ENCODE measurements around the gene GRM4. TPM values are rescaled to one million over a fixed set of nuclear protein-coding genes. Genes with fewer than 3 reads are reported as not detected.
A peak's percentile ranks its signal among the peaks of the same experiment; 100 is the strongest.

GRM4 gene
- total RNA-seq, 2 donors from 2014 or later: not detected

DNA sequence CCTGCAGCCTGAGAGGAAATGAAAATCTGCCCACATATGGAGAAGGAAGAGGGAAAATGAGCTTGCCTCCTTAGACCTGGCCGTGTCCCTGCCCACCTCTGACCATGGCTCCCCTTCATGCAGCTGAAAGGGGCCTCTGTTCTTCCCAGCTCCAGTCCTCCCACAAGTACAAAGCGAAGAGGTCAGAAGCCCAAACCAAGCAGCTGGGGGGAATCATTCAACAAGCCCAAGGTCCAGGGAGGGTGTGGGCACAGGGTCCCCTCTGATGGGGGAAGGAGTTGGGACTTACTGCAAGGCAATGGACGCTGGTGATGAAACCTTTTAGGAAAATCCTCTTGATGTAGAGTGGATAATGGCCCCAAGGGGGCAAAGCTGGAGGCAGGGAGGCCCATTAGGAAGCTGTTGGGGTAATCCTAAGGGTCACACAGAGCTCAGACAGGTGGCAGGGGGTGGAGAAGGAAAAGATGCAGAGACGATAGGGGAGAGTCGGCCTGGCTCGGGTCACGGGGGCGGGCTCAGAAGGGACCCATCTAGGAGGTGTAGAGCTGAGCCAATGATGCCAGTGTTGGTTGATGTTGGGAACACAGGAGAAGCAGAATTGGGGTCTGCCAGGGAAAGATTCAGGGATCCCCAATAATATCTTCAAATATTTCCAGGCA, 16.1 kb upstream of the GRM4 start:
- DNase-seq: no peak
- intact Hi-C loops (cut with DNase I, micrococcal nuclease): loop anchor here in 1 of 2 donors (10.0 kb wide), 1 partner anchor 443 kb away; no protein-coding TSS in a partner anchor
- no peak for ATAC-seq

DNA sequence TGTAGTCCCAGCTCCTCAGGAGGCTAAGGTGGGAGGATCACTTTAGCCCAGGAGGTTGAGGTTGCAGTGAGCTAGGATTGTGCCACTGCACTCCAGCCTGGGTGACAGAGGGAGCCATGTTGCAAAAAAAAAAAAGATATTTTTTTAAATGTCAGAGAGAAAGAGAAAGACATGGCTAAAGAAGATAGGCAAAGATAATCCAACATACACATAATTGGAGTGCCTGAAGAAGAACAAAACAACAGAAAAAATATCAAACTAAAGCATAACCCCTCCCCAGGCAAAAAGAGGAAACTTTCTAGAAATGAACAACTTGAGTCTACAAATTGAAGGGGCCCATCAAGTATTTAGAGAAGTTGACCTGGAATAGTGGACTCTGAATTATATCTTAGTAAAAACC, 14.0 kb upstream of the GRM4 start:
- DNase-seq (no peak), ATAC-seq (no peak)
- intact Hi-C loops (cut with DNase I, micrococcal nuclease): loop anchor here in 1 of 2 donors (10.0 kb wide), 3 partner anchors 105 to 445 kb away; no protein-coding TSS in a partner anchor

DNA sequence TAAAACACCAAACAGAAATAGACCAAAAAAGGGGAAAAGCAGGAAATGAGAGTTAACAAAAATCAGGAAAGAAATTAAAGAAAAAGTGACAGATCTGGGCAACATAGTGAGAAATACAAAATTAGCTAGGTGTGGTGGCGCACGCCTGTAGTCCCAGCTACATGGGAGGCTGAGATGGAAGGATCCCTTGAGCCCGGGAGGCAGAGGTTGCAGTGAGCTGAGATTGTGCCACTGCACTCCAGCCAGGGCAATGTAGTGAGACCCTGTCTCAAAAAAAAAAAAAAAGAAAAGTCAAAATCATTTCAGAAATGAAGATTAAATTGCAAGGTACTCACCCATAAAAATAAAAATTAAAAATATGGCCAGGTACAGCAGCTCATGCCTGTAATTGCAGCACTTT, 13.0 kb upstream of the GRM4 start:
- ATAC-seq: no peak
- DNase-seq: no peak
- intact Hi-C loops (cut with DNase I, micrococcal nuclease): loop anchor here in 1 of 2 donors (10.0 kb wide), 2 partner anchors 104 to 384 kb away; no protein-coding TSS in a partner anchor

DNA sequence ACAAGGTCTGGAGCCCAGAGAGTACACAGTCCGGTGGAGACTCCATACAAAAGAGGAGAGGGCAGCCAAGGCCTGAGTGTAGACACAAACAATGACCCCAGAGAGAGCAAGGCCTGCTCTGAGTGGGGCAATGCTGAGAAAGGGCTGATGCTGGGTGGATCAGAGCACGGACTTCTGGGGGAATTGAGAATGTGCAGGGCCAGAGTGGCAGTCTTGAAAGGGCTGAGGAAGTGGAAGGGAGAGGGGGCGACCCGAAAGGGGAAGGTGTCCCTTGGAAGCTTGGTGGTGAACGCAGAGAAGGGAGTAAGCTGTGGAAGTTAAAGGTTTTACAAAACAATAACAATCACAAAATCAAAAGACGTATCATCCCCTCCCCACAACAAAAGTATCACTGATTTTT, 12.0 kb upstream of the GRM4 start:
- intact Hi-C loops (cut with DNase I, micrococcal nuclease): loop anchor here in 1 of 2 donors (10.0 kb wide), 2 partner anchors 103 to 383 kb away; no protein-coding TSS in a partner anchor
- DNase-seq (no peak), ATAC-seq (no peak)

DNA sequence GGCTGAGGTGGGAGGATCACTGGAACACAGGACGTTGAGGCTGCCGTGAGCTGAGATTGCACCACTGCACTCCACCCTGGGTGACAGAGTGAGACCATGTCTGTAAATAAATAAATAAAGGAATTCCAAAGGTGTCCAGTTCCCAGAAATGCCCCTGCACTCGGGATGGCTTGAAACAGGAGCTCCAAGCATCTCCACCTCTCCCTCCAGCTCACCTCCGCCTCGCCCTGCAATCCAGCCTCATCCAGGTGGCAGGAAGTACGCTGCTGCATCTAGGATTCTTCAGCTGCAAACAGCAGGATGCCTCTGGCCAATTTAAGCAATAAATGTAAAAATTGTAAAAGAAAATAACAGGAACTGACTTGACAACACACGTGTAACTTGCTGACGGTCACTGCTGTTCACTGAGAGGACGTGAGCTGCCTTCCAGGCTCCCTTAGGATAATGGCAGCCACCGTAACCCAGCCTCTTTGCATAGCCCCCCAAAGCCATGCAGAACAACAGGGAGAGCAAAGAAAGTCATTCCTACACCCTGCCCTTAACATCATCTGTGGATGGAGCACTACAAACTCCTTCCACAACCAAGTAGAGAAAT, 11.4 kb upstream of the GRM4 start:
- ATAC-seq: no peak
- intact Hi-C loops (cut with DNase I, micrococcal nuclease): loop anchor here in 1 of 2 donors (10.0 kb wide), 2 partner anchors 103 to 383 kb away; no protein-coding TSS in a partner anchor
- DNase-seq: no peak

DNA sequence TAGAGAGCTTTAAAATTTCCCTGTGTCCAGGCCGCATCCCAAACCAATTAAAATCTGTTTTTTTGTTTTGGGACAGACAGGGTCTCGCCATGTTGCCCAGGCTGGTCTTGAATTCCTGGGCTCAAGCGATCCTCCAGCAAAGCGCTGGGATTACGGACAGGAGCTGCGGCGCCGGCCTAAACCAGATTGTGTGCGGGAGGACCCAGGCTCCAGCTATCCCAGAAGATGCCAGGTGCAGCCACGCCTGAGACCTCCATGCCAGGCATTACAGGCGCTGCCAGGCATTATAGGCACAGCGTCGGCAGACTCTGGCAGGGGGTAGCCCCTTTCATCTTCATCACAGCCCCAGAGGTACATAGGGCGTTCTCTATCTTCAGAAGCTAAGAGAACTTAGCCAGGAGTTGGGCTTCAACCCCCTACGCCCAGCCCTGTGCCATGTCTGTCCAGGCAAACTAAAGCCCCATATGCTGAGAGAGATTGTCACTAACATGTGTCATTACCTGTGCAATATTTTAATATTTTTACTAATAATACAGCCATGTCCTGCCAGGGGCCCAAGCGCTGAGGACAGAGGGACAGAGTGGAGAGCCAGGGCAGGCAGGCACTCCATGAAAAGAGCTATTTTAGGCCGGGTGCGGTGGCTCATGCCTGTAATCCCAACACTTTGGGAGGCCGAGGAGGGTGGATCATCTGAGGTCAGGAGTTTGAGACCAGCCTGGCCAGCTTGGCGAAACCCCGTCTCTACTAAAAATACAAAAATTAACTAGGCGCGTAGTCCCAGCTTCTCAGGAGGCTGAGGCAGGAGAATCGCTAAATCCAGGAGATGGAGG, 9.8 kb upstream of the GRM4 start:
- intact Hi-C loops (cut with DNase I, micrococcal nuclease): loop anchor here in 1 of 2 donors (10.0 kb wide), 2 partner anchors 101 to 381 kb away; no protein-coding TSS in a partner anchor
- DNase-seq (no peak), ATAC-seq (no peak)

DNA sequence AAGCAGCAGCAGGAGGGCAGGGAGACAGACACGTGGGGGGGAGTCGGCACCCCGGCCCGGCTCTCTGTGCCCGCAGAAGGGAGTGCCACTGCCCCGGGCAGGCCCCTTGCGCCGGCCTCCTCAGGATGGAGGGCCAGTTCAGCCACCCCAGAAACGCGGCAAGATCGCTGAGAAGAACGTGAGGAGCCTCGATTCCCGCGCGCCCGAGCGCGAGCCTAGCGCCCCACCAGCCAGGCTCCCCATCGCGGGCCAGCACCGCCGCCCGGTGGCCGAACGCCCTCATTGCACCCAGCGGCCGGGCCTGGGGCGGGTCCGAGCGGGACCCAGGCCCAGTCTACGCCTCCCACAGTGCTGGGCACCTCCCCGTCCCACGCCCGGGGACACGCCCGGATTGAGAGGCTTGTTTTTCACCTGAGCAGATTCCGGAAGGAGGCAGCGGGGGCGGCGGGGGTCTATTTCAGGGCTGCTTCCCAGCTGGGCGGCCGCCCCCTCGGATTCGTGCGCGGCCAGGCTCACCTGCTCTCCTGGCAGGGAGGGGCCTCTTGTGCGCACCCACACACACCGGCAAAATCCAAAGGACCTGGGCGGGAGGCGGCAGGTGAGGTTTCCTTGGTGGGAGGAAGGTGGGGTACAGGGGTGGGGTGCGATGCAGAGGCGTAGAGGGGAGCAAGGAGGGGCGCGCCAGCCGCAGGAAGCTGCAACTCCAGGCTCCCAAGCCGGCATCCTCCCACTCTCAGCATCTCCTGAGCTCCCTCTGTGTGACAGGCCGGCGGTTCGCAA, 9.0 kb upstream of the GRM4 start:
- DNase-seq: peak in 1 of 2 donors; percentile 55
- intact Hi-C loops (cut with DNase I, micrococcal nuclease): loop anchor here in 1 of 2 donors (10.0 kb wide), 2 partner anchors 100 to 380 kb away; no protein-coding TSS in a partner anchor
- peak; percentile 85 for ATAC-seq

DNA sequence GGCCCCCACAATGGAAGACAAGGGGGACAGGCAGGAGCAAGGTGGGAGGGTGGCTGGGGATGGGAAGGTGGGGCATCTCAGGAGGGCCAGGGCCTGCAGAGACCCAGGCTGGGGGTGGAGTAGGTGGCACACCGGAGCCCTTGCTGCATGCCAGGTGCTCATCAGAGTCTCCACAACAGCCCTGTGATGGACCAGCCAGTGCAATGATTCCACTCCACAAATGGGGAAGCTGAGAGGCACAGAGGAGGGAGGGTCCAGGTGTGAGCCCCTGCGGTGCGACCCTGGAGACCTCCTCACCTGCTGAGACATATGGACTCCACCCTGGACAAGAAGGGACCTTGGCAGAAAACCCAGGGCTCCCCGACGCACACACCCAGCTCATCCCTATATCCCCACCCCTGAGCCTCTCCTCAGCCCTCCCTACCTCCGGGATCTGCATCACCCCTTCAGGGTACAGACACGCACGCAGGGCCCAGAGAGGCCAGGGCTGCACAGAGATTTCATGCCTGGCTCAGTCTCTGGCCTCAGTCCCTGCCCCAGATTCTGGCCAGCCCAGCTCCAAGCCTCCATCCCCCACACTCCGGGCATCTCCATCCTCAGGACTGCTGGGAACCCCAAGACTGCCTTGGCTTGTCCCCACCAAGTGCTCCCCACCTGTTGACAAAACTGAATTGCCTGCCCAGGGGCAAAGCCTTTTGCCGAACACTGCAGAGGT, 7.1 kb upstream of the GRM4 start:
- ATAC-seq (no peak), DNase-seq (no peak)
- intact Hi-C loops (cut with DNase I, micrococcal nuclease): loop anchor here in 1 of 2 donors (10.0 kb wide), 2 partner anchors 98 to 378 kb away; no protein-coding TSS in a partner anchor

DNA sequence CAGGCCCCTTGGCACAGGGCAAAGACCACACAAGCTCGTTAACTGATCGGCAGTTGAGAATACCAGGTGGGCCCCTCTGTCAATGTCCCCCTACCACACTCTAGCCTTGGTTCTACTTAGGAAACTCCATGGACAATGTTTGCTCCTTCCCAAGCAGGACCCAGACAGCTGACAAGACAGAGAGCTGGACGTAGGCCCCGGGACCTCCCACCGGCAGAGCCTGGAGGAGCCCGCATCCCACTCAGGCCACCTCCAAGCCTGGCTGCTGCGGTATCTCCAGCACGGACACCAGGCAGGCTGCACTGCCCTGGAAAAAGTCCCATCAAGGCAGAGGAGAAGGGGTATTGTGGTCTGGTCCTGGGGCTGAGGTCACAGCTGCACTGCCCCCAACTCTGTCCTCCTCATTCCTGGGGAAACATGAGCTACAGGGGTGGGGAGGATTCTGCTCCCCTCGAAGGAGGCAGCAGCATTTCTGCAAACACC, 6.2 kb upstream of the GRM4 start:
- intact Hi-C loops (cut with DNase I, micrococcal nuclease): loop anchor here in 1 of 2 donors (10.0 kb wide), 2 partner anchors 97 to 377 kb away; no protein-coding TSS in a partner anchor
- DNase-seq (no peak), ATAC-seq (no peak)

DNA sequence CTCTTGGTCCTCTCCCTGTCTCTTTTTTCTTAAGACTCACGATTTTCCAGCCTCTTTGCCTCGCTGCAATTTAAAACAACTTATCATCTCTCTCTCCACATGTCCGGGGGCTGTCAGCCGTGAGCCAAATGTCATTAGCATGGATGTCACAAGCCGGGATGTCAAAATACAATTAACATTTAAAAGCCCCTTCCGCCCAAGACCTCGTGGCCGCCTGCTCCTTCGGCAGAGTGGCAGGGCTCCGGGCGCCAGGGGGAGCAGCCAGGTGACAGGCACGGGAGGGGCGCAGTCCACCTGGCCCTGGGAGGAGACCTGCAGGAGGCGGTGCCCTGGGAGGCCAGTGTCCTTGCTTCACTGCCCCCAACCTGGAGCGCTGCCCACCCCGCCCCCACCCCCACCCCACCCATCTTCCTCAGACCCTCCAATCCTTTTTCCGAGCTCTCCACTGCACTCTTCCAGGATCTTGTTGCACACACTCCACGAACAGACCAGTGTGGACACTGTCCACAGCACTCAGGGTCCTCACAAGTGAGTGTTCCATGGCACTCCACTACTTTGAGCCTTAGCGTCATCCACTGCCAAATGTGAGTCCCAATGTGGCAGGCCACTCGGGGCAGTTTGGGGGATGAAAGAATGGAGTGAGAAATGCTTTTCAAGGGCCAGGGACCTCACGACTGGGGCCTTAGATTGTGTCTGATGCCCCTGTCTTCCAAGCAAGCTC, 5.6 kb upstream of the GRM4 start:
- DNase-seq: no peak
- intact Hi-C loops (cut with DNase I, micrococcal nuclease): loop anchor here in 1 of 2 donors (10.0 kb wide), 2 partner anchors 97 to 377 kb away; no protein-coding TSS in a partner anchor
- ATAC-seq: no peak

DNA sequence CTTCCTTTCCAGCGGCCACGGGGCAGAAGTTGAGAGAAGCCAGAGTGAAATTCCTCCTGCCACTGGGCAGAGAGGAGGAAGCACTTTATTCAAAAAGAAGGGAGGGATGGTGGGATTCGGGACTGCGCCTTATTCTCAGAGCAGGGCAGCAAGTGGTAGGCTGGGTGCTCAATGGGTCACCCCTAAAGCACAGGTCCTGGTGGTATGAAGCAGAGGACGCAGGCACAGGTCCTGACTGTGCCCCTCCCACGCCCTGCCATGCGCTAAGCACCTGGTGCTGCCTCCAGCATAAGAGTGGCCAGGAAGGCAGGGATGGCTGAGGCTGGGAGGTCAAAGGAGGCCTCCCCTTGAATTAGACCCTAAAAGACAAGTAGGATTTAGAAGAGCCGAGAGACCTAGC, 4.9 kb upstream of the GRM4 start:
- DNase-seq: no peak
- intact Hi-C loops (cut with DNase I, micrococcal nuclease): loop anchor here in 1 of 2 donors (10.0 kb wide), 2 partner anchors 96 to 376 kb away; no protein-coding TSS in a partner anchor
- ATAC-seq: no peak

DNA sequence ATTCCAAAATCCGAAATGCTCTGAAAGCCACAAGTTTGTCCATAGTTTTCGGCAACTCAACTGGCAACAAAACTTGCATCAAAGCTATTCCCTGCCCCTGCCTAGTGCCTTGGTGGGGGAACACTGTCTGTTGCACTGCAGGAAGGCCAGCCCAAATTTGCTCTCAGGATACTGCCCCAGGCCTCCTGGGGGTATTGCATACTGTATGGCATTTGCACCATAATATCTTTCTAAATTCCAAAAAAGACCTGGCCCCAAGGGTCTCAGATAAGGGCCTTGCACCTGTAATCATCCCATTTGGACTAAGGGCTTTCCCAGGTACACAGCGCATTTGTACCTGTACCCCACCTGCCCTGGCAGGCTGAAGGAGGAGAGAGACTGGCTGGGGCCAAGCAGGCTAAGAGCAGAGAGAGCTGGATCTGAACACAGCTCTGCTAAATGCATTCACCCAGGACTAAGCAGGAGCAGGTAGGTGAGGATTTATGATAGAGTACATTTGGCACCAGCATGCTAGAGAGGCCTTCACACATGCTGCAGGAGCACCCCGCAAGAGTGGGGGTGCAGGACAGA, 4.0 kb upstream of the GRM4 start:
- no peak for DNase-seq
- no peak for ATAC-seq
- intact Hi-C loops (cut with DNase I, micrococcal nuclease): loop anchor here in 1 of 2 donors (10.0 kb wide), 2 partner anchors 95 to 375 kb away; no protein-coding TSS in a partner anchor

DNA sequence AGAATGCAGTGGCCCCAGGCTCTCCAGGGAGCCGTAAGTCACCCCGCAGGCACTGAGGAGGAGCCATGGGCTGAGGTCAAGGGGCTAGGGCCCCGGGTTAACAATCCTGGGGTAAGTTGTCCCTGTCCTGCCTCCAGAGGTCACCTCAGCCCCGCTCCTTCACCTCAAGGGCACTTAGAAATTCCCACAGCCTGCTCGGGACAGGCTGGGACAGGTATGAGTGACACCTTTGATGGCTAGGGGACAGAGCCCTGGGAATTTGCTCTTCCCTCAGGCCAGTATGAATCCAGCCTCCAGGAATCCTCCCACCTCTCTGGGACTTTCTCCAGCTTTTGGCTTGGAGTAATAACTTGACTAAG, 3.5 kb upstream of the GRM4 start:
- DNase-seq: no peak
- ATAC-seq: no peak
- intact Hi-C loops (cut with DNase I, micrococcal nuclease): no loop called here

DNA sequence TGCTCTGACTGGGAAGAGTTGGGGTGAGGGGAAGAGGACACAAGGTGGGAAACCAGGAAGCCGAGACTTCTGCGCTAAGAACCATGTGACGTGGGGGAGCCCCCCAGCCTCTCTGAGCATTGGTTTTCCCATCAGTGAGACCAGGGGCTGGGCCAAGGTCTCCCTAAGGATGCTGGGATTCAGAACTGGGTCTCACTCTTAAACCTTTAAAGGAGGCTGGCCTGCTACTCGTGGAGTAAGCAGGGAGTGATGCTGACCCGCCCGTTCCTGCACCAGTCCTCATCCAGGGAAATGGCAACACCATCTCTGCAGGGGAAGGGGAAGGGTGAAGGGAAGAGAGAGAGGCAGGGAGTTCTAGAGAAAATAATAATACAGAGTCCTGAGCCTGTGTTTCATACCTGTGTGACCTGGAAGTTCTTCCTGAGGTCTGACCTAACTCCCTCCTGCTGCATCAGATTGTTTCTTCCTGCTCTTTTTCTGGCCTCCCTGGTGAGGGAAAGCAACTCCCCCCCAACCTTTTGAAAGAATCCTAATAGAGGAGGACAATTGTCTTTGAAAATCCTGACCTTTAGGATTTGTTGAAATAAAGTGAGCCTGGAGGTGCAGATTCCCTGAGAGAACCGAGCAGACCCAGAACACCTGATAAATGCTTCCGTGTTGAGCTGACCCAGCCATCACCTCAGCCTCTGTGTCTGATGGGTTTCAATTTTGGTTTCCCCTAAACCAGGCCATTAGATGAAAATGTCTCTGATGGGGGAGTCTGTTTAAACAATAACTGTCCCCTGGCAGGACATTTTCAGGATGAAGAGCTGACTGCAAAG, 3.0 kb upstream of the GRM4 start:
- DNase-seq (no peak), ATAC-seq (no peak)
- intact Hi-C loops (cut with DNase I, micrococcal nuclease): no loop called here

DNA sequence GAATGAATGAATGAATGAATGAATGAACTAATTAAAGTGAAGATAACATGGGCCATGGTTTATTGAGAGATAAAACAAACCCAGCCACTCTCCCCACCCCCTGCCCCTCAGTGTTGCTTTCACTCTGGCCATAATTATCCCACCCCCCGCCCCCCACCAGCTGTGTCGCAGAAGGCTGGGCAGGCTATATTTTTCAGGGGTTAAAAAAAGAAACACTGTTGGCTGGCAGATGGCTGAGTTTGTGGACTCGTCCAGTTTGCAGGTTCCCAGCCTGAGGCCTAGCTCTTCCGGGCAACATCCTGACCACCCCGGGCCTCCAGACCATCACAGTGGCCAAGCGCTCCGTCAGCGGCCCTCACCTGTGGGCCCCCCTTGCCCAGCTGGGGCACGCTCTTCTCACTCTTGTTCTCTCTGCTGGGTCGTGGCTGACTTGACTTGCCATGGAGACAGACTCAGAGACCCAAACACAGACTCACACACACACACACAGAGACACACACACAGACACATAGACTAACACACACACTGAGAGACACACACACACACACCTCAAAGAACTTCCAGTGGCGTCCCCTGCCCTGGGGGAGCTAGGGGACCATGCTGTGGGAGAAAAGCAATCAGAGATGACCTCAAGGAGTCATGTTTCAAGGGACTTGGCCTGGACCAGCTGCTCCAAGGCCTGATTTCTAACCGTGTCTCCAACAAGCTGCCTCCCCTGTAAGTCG, 2.2 kb upstream of the GRM4 start:
- no peak for DNase-seq
- intact Hi-C loops (cut with DNase I, micrococcal nuclease): no loop called here
- ATAC-seq: no peak

All from left colon (tissue), 2 donors.